Hepatocyte (in vitro differentiated cells): ENCODE measurements around the gene ETV6. TPM values are rescaled to one million over a fixed set of nuclear protein-coding genes. Genes with fewer than 3 reads are reported as not detected.

Experiments used
- DNase-seq: peaks from one replicate; pipeline ENCODE4 v3.0.0-alpha.2; 2016; ENCODE audit warnings: low spot score
- H2AFZ ChIP-seq: fragments of 200-600 bp; sonication (generic); 2 replicates; pipeline ENCODE4 v1.6.0; 2016; ENCODE audit warnings: antibody characterized with exemption, mild to moderate bottlenecking
- H3K27ac ChIP-seq: fragments of 200-600 bp; sonication (generic); 2 replicates; pipeline ENCODE4 v1.5.1; 2016; ENCODE audit warnings: mild to moderate bottlenecking
- H3K27me3 ChIP-seq: fragments of 200-600 bp; sonication (generic); 2 replicates; pipeline ENCODE4 v1.6.1; 2016
- H3K36me3 ChIP-seq: fragments of 200-600 bp; sonication (generic); replicated peaks from 2 replicates; pipeline ENCODE4 v1.5.1; 2016; ENCODE audit warnings: low read depth; ENCODE audit not compliant: insufficient read depth
- H3K4me1 ChIP-seq: fragments of 200-600 bp; sonication (generic); 2 replicates; pipeline ENCODE4 v1.5.1; 2016; ENCODE audit warnings: mild to moderate bottlenecking, moderate library complexity; ENCODE audit not compliant: insufficient read depth
- H3K4me2 ChIP-seq: fragments of 200-600 bp; sonication (generic); 2 replicates; pipeline ENCODE4 v1.6.0; 2016
- H3K4me3 ChIP-seq: fragments of 200-600 bp; sonication (generic); 2 replicates; pipeline ENCODE4 v1.5.1; 2016; ENCODE audit warnings: mild to moderate bottlenecking
- H3K79me2 ChIP-seq: fragments of 200-600 bp; sonication (generic); 2 replicates; pipeline ENCODE4 v1.6.0; 2017; ENCODE audit warnings: mild to moderate bottlenecking
- H3K9me2 ChIP-seq: fragments of 200-600 bp; sonication (generic); replicated peaks from 2 replicates; pipeline ENCODE4 v1.6.0; 2017; ENCODE audit warnings: mild to moderate bottlenecking; ENCODE audit not compliant: insufficient read depth
- H3K9me3 ChIP-seq: fragments of 200-600 bp; sonication (generic); 2 replicates; pipeline ENCODE4 v1.5.1; 2016; ENCODE audit warnings: low read depth, mild to moderate bottlenecking
- H4K20me1 ChIP-seq: fragments of 200-600 bp; sonication (generic); 2 replicates; pipeline ENCODE4 v1.6.0; 2016; ENCODE audit warnings: mild to moderate bottlenecking; ENCODE audit not compliant: insufficient read depth, poor library complexity, severe bottlenecking
- EZH2 ChIP-seq: fragments of 200-600 bp; sonication (generic); IDR thresholded peaks from 2 replicates; pipeline ENCODE4 v1.6.1; 2016; ENCODE audit warnings: antibody characterized with exemption, mild to moderate bottlenecking, borderline replicate concordance
- EZH2phosphoT487 ChIP-seq: fragments of 200-600 bp; sonication (generic); IDR thresholded peaks from one replicate; pipeline ENCODE4 v1.6.1; 2018; ENCODE audit warnings: antibody characterized with exemption, mild to moderate bottlenecking, low read depth, moderate library complexity; ENCODE audit not compliant: unreplicated experiment, severe bottlenecking
- WGBS: methylation state at CpG from one replicate; pipeline ENCODE4 v1.1.6; 2016; ENCODE audit warnings: low lambda C conversion rate; ENCODE audit errors: missing lambda C conversion rate; 5-methylcytosine and 5-hydroxymethylcytosine counted together
- polyA plus RNA-seq: library from polyadenylated mRNA; unstranded; fragments of >200 nt; fragmentation: Nextera tagmentation; extraction: Ambion mirVana; gene quantifications from 2 replicates; pipeline ENCODE4 v1.2.1, GENCODE V29; 2016
- total RNA-seq: library from RNA; depleted of rRNA; stranded (reverse); fragments of >200 nt; gene quantifications from 2 replicates; pipeline ENCODE4 v1.2.3, GENCODE V29; 2014
- TF ChIP-seq, protein P1 (sequence below): fragments of 200-600 bp; sonication (generic); IDR thresholded peaks from 2 replicates; pipeline ENCODE4 v1.5.1; 2016; ENCODE audit warnings: antibody characterized with exemption, mild to moderate bottlenecking; ENCODE audit not compliant: poor library complexity

ETV6 gene
- total and polyA plus RNA-seq, 2 experiments from 2014 or later, result 8.0 to 9.7 TPM

DNA sequence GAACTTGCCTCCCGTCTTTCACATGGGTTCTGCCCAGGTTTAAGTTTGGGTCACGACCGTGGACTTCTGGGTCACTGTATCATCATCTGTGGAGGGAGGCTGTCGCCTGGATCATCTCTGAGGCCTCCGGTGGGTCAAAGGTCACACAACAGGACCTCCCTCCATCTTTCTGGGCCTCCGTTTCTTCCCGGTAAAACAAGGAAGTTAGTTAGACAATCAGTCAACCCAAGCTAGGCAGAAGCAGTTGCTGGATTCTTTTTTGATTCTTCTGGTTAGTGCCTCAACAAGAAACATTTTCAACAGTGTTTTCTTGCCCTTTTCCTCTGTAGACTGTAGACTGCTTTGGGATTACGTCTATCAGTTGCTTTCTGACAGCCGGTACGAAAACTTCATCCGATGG lies 234.6 kb downstream of the ETV6 start:
- DNase-seq, result no peak
- H2AFZ ChIP-seq, result no peak overlapping the region
- no peaks in the 10 kb centered on the region for H4K20me1 ChIP-seq
- TF ChIP-seq, protein P1, sequence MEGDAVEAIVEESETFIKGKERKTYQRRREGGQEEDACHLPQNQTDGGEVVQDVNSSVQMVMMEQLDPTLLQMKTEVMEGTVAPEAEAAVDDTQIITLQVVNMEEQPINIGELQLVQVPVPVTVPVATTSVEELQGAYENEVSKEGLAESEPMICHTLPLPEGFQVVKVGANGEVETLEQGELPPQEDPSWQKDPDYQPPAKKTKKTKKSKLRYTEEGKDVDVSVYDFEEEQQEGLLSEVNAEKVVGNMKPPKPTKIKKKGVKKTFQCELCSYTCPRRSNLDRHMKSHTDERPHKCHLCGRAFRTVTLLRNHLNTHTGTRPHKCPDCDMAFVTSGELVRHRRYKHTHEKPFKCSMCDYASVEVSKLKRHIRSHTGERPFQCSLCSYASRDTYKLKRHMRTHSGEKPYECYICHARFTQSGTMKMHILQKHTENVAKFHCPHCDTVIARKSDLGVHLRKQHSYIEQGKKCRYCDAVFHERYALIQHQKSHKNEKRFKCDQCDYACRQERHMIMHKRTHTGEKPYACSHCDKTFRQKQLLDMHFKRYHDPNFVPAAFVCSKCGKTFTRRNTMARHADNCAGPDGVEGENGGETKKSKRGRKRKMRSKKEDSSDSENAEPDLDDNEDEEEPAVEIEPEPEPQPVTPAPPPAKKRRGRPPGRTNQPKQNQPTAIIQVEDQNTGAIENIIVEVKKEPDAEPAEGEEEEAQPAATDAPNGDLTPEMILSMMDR, result no peak
- TF ChIP-seq EZH2 (no peak), EZH2phosphoT487 (no peak)
- H3K4me2 ChIP-seq, result no peak overlapping the region
- WGBS, result 87% methylated on average over 11 of the region's 11 CpGs
- H3K27ac ChIP-seq, result peak overlapping the region; percentile 88
- no peaks in the 10 kb centered on the region for H3K9me2 ChIP-seq
- H3K4me1 ChIP-seq, result peaks cover 17% of the 10 kb centered on the region
- H3K36me3 ChIP-seq, result no peaks in the 10 kb centered on the region
- H3K79me2 ChIP-seq, result peaks cover 5% of the 10 kb centered on the region
- no peaks in the 10 kb centered on the region for H3K9me3 ChIP-seq
- H3K4me3 ChIP-seq, result no peak overlapping the region
- H3K27me3 ChIP-seq, result no peaks in the 10 kb centered on the region

DNA sequence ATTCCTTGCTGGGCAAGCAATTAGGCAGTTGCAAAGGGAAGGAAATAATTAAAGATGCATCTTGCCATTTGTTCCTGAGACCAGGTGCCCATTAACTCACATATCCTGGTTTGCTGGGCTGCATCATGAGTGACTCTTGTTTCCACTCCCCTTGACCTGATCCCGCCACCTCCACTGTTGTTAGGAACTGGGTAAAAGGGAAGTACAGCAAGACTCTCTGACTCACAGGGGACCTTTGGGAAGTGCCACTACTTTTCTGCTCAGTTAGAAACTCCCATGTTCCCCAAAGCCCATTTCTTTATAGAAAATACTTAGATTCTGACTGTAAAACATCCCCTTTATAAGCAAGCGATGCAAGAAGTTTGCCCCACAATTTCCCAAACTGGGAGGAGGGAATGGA lies 235.2 kb downstream of the ETV6 start:
- Histone ChIP-seq H3K27ac (peak overlapping the region; percentile 88), H4K20me1 (no peaks in the 10 kb centered on the region), H3K36me3 (no peaks in the 10 kb centered on the region), H3K9me3 (no peaks in the 10 kb centered on the region), H3K9me2 (no peaks in the 10 kb centered on the region), H3K27me3 (no peaks in the 10 kb centered on the region), H3K79me2 (peaks cover 5% of the 10 kb centered on the region), H3K4me1 (peaks cover 17% of the 10 kb centered on the region), H3K4me2 (peak overlapping the region; percentile 50), H3K4me3 (no peak overlapping the region), H2AFZ (no peak overlapping the region)
- WGBS, result 96% methylated on average over 2 of the region's 2 CpGs
- DNase-seq, result no peak
- TF ChIP-seq EZH2 (no peak), EZH2phosphoT487 (no peak)
- TF ChIP-seq, protein P1, result no peak

DNA sequence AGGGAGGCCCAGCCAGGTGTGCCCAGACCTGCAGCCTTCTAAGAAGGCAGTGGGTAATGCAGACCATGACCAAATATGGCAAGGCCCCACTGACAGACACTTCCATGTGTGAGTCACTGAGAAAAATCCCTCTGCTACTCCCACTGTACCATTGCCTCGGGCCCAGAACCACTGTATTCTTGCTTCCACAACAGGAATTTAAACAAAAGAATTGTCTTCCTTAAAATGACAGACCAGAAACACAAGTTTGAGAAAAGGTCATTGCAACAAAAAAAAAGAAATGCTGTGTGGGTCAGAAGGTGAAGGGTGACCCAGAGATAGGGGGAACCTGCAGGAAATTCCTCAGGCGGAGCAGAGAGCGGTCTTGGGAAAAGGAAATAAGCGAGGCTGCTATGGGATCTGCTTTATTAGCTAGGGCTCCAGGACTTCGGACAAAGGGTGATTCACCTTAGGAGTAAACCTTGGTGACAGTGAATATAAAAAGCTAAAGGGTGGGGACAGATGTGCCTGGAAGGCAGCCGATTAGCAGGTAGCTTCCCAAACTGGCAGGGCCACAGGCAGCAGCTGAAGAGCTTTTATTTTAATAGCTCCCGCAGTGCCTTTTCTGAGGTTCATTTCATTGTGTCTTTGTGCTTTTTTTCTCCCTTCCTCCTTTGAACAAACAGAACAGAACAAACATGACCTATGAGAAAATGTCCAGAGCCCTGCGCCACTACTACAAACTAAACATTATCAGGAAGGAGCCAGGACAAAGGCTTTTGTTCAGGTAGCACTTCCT lies 236.0 kb downstream of the ETV6 start:
- peak; percentile 53 for DNase-seq
- Histone ChIP-seq H3K9me2 (no peaks in the 10 kb centered on the region), H3K4me3 (no peak overlapping the region), H3K9me3 (no peaks in the 10 kb centered on the region), H3K36me3 (no peaks in the 10 kb centered on the region), H3K27me3 (no peaks in the 10 kb centered on the region), H2AFZ (no peak overlapping the region), H3K79me2 (peaks cover 5% of the 10 kb centered on the region), H3K27ac (peak overlapping the region; percentile 88), H3K4me1 (peaks cover 17% of the 10 kb centered on the region), H3K4me2 (peak overlapping the region; percentile 50), H4K20me1 (no peaks in the 10 kb centered on the region)
- TF ChIP-seq EZH2phosphoT487 (no peak), EZH2 (no peak)
- TF ChIP-seq, protein P1, result no peak
- WGBS, result 50% methylated on average over 8 of the region's 8 CpGs
